WTC11 (cell line): Measurements from ENCODE around the gene SLC10A6. TPM values are rescaled to one million over a fixed set of nuclear protein-coding genes. Genes with fewer than 3 reads are reported as not detected.

Experiments used
- ELF4 ChIP-seq: sonication (generic); formaldehyde crosslinking; IDR thresholded peaks from 2 replicates; pipeline ENCODE4 v1.8.1; 2022; ENCODE audit warnings: low read depth, mild to moderate bottlenecking, moderate library complexity, missing genetic modification reagents
- ETV6 ChIP-seq: sonication (generic); formaldehyde crosslinking; IDR thresholded peaks from 2 replicates; pipeline ENCODE4 v1.8.1; 2022; ENCODE audit warnings: mild to moderate bottlenecking, missing genetic modification reagents
- FOXJ3 ChIP-seq: sonication (generic); formaldehyde crosslinking; IDR thresholded peaks from 2 replicates; pipeline ENCODE4 v1.9.0; 2021; ENCODE audit warnings: missing genetic modification reagents, mild to moderate bottlenecking, borderline replicate concordance
- IRF2 ChIP-seq: sonication (generic); formaldehyde crosslinking; IDR thresholded peaks from 2 replicates; pipeline ENCODE4 v1.8.0; 2022; ENCODE audit warnings: low read depth, missing genetic modification reagents, borderline replicate concordance
- ZNF121 ChIP-seq: sonication (generic); formaldehyde crosslinking; IDR thresholded peaks from 2 replicates; pipeline ENCODE4 v1.8.0; 2023; ENCODE audit warnings: missing genetic modification reagents
- total RNA-seq: library from RNA; stranded (reverse); gene quantifications from 3 replicates; pipeline ENCODE4 v1.2.3, GENCODE V29; 2021
- TF ChIP-seq, protein P1 (sequence below): sonication (generic); formaldehyde crosslinking; IDR thresholded peaks from 2 replicates; pipeline ENCODE4 v1.8.0; 2023; ENCODE audit warnings: missing genetic modification reagents, mild to moderate bottlenecking, borderline replicate concordance
- TF ChIP-seq, protein P2 (sequence below): fragments of 250-450 bp; sonication (Bioruptor Pico); IDR thresholded peaks from 2 replicates; pipeline ENCODE4 v1.9.0; 2021; ENCODE audit warnings: mild to moderate bottlenecking, borderline replicate concordance

SLC10A6 gene
- total RNA-seq, 1 experiment from 2014 or later: not detected

GRCh38 chr4:86775061-86775460, 74.1 kb downstream of the SLC10A6 start (continued):
- TF ChIP-seq, protein P1, sequence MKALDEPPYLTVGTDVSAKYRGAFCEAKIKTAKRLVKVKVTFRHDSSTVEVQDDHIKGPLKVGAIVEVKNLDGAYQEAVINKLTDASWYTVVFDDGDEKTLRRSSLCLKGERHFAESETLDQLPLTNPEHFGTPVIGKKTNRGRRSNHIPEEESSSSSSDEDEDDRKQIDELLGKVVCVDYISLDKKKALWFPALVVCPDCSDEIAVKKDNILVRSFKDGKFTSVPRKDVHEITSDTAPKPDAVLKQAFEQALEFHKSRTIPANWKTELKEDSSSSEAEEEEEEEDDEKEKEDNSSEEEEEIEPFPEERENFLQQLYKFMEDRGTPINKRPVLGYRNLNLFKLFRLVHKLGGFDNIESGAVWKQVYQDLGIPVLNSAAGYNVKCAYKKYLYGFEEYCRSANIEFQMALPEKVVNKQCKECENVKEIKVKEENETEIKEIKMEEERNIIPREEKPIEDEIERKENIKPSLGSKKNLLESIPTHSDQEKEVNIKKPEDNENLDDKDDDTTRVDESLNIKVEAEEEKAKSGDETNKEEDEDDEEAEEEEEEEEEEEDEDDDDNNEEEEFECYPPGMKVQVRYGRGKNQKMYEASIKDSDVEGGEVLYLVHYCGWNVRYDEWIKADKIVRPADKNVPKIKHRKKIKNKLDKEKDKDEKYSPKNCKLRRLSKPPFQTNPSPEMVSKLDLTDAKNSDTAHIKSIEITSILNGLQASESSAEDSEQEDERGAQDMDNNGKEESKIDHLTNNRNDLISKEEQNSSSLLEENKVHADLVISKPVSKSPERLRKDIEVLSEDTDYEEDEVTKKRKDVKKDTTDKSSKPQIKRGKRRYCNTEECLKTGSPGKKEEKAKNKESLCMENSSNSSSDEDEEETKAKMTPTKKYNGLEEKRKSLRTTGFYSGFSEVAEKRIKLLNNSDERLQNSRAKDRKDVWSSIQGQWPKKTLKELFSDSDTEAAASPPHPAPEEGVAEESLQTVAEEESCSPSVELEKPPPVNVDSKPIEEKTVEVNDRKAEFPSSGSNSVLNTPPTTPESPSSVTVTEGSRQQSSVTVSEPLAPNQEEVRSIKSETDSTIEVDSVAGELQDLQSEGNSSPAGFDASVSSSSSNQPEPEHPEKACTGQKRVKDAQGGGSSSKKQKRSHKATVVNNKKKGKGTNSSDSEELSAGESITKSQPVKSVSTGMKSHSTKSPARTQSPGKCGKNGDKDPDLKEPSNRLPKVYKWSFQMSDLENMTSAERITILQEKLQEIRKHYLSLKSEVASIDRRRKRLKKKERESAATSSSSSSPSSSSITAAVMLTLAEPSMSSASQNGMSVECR: no peak
- TF ChIP-seq ZNF121 (CRISPR knock-in tag) (no peak), ETV6 (CRISPR knock-in tag) (no peak), FOXJ3 (CRISPR knock-in tag) (no peak), IRF2 (no peak), ELF4 (no peak)
- TF ChIP-seq, protein P2, sequence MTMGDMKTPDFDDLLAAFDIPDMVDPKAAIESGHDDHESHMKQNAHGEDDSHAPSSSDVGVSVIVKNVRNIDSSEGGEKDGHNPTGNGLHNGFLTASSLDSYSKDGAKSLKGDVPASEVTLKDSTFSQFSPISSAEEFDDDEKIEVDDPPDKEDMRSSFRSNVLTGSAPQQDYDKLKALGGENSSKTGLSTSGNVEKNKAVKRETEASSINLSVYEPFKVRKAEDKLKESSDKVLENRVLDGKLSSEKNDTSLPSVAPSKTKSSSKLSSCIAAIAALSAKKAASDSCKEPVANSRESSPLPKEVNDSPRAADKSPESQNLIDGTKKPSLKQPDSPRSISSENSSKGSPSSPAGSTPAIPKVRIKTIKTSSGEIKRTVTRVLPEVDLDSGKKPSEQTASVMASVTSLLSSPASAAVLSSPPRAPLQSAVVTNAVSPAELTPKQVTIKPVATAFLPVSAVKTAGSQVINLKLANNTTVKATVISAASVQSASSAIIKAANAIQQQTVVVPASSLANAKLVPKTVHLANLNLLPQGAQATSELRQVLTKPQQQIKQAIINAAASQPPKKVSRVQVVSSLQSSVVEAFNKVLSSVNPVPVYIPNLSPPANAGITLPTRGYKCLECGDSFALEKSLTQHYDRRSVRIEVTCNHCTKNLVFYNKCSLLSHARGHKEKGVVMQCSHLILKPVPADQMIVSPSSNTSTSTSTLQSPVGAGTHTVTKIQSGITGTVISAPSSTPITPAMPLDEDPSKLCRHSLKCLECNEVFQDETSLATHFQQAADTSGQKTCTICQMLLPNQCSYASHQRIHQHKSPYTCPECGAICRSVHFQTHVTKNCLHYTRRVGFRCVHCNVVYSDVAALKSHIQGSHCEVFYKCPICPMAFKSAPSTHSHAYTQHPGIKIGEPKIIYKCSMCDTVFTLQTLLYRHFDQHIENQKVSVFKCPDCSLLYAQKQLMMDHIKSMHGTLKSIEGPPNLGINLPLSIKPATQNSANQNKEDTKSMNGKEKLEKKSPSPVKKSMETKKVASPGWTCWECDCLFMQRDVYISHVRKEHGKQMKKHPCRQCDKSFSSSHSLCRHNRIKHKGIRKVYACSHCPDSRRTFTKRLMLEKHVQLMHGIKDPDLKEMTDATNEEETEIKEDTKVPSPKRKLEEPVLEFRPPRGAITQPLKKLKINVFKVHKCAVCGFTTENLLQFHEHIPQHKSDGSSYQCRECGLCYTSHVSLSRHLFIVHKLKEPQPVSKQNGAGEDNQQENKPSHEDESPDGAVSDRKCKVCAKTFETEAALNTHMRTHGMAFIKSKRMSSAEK: no peak

Other genes with a start within 250 kb of the SLC10A6 start
- 0.73 to 1.5 TPM (median 0.79 TPM) in 3 replicates for gene C4orf36, start 43.0 kb upstream of the SLC10A6 start, total RNA-seq
- 72.6 to 93.4 TPM (median 83.9 TPM) in 3 replicates for gene AFF1, start 85.6 kb upstream of the SLC10A6 start, total RNA-seq